GM23338 (cell line): ENCODE measurements around the gene DLG4. TPM values are rescaled to one million over a fixed set of nuclear protein-coding genes. Genes with fewer than 3 reads are reported as not detected.
"Not testable (repeated sequence)": the region's sequence is repeated elsewhere in the genome, so short reads cannot be mapped to it uniquely, and the experiment has no call there.

Source experiments
- ATAC-seq: fragments of 200-7000 bp; cut with Tn5 transposase; 3 replicates; pipeline ENCODE4 v1.9.1; 2020
- DNase-seq: peaks from one replicate; pipeline ENCODE4 v3.0.0-alpha.2; 2015; ENCODE audit warnings: low spot score
- H2AFZ ChIP-seq: fragments of 200-600 bp; sonication (generic); 2 replicates; pipeline ENCODE4 v1.8.0; 2016; ENCODE audit warnings: antibody characterized with exemption, mild to moderate bottlenecking, moderate library complexity
- H3F3A ChIP-seq: fragments of 200-600 bp; sonication (generic); replicated peaks from 2 replicates; pipeline ENCODE4 v1.8.0; 2017; ENCODE audit warnings: antibody characterized with exemption, mixed run types, low read depth
- H3K27ac ChIP-seq: fragments of 200-600 bp; sonication (generic); 2 replicates; pipeline ENCODE4 v1.6.1; 2016; ENCODE audit warnings: low read depth
- H3K27me3 ChIP-seq: fragments of 200-600 bp; sonication (generic); 2 replicates; pipeline ENCODE4 v1.8.0; 2016; ENCODE audit warnings: mild to moderate bottlenecking, mixed run types, moderate library complexity; ENCODE audit not compliant: insufficient read depth
- H3K36me3 ChIP-seq: fragments of 200-600 bp; sonication (generic); 2 replicates; pipeline ENCODE4 v1.8.0; 2016; ENCODE audit warnings: mild to moderate bottlenecking; ENCODE audit not compliant: insufficient read depth
- H3K4me1 ChIP-seq: fragments of 200-600 bp; sonication (generic); 2 replicates; pipeline ENCODE4 v1.8.0; 2016; ENCODE audit warnings: mild to moderate bottlenecking, moderate library complexity; ENCODE audit not compliant: insufficient read depth
- H3K4me2 ChIP-seq: fragments of 200-600 bp; sonication (generic); 2 replicates; pipeline ENCODE4 v1.7.1; 2017; ENCODE audit warnings: mixed run types
- H3K4me3 ChIP-seq: fragments of 200-600 bp; sonication (generic); 2 replicates; pipeline ENCODE4 v1.6.1; 2016; ENCODE audit warnings: mixed run types
- H3K79me2 ChIP-seq: fragments of 200-600 bp; sonication (generic); replicated peaks from 2 replicates; pipeline ENCODE4 v1.8.0; 2017; ENCODE audit warnings: mild to moderate bottlenecking; ENCODE audit not compliant: insufficient read depth
- H3K9me2 ChIP-seq: fragments of 200-600 bp; sonication (generic); 2 replicates; pipeline ENCODE4 v1.8.0; 2017; ENCODE audit not compliant: insufficient read depth
- H4K20me1 ChIP-seq: fragments of 200-600 bp; sonication (generic); replicated peaks from 2 replicates; pipeline ENCODE4 v1.8.0; 2017; ENCODE audit warnings: mild to moderate bottlenecking; ENCODE audit not compliant: insufficient read depth
- H3K27ac Mint-ChIP-seq: 2 replicates; pipeline ENCODE4 v1.8.0; 2020; ENCODE audit warnings: inconsistent platforms, mild to moderate bottlenecking, moderate library complexity, mixed read lengths
- H3K27me3 Mint-ChIP-seq: 3 replicates; pipeline ENCODE4 v1.8.0; 2022; ENCODE audit warnings: low read depth, mild to moderate bottlenecking, moderate library complexity, mixed read lengths, inconsistent platforms; ENCODE audit not compliant: insufficient read depth, poor library complexity
- H3K36me3 Mint-ChIP-seq: 3 replicates; pipeline ENCODE4 v1.8.0; 2021; ENCODE audit warnings: low read depth, mild to moderate bottlenecking, inconsistent platforms, moderate library complexity, mixed read lengths
- H3K4me1 Mint-ChIP-seq: 3 replicates; pipeline ENCODE4 v1.8.0; 2020; ENCODE audit warnings: mild to moderate bottlenecking, inconsistent platforms, mixed read lengths
- H3K4me3 Mint-ChIP-seq: 3 replicates; pipeline ENCODE4 v1.8.0; 2021; ENCODE audit warnings: moderate library complexity, mild to moderate bottlenecking, inconsistent platforms, mixed read lengths
- H3K9me3 Mint-ChIP-seq: 3 replicates; pipeline ENCODE4 v1.8.0; 2020; ENCODE audit warnings: moderate library complexity, mild to moderate bottlenecking, inconsistent platforms, mixed read lengths
- CREB1 ChIP-seq: fragments of 250-450 bp; sonication (Bioruptor Pico); IDR thresholded peaks from 2 replicates; pipeline ENCODE4 v1.5.0; 2020; ENCODE audit warnings: low read depth, mild to moderate bottlenecking, moderate library complexity
- EZH2phosphoT487 ChIP-seq: fragments of 200-600 bp; sonication (generic); IDR thresholded peaks from one replicate; pipeline ENCODE4 v1.8.1; 2018; ENCODE audit warnings: antibody characterized with exemption; ENCODE audit not compliant: unreplicated experiment
- JUNB ChIP-seq: IDR thresholded peaks from one replicate; pipeline ENCODE4 v1.6.1; 2016; ENCODE audit warnings: antibody characterized with exemption; ENCODE audit not compliant: unreplicated experiment
- NANOG ChIP-seq: IDR thresholded peaks from 2 replicates; pipeline ENCODE4 v1.6.1; 2016; ENCODE audit warnings: antibody characterized with exemption, borderline replicate concordance
- STAT1 ChIP-seq: IDR thresholded peaks from one replicate; pipeline ENCODE4 v1.6.1; 2016; ENCODE audit warnings: antibody characterized with exemption; ENCODE audit not compliant: unreplicated experiment
- ZNF331 ChIP-seq: fragments of 250-450 bp; sonication (Bioruptor Pico); IDR thresholded peaks from 2 replicates; pipeline ENCODE4 v1.5.0; 2020; ENCODE audit warnings: low read depth, mild to moderate bottlenecking, moderate library complexity
- polyA plus RNA-seq: library from polyadenylated mRNA; unstranded; fragments of >200 nt; fragmentation: Nextera tagmentation; extraction: Ambion mirVana; gene quantifications from 2 replicates; pipeline ENCODE4 v1.2.1, GENCODE V29; 2016
- total RNA-seq: library from RNA; depleted of rRNA; stranded (reverse); fragments of >200 nt; shearing (Covaris generic); gene quantifications from 2 replicates; pipeline ENCODE4 v1.2.3, GENCODE V29; 2014
- TF ChIP-seq, protein P1 (sequence below): IDR thresholded peaks from 2 replicates; pipeline ENCODE4 v1.6.1; 2016; ENCODE audit warnings: antibody characterized with exemption

Gene DLG4
- total and polyA plus RNA-seq, 2 experiments from 2014 or later: 11.1 to 31.0 TPM

DNA sequence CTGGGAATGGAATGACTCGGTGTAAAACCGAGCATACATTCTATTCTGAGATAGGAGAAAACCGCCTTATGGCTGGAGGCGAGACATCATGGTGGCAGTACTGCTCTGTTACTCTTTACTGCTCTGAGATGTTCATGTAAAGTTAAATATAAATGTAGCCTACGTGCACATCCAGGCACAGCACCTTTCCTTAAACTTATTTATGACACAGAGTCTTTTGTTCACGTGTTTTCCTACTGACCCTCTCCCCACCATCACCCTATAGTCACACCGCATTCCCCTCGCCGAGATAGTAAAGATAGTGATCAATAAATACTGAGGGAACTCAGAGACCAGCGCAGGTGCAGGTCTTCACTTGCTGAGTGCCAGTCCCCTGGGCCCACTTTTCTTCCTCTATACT is 60.1 kb downstream of the DLG4 start:
- not testable (repeated sequence) for H3K4me1 Mint-ChIP-seq, H3K36me3 Mint-ChIP-seq, H3K27me3 ChIP-seq, H3F3A ChIP-seq, H3K4me2 ChIP-seq, H3K9me2 ChIP-seq, H3K4me3 ChIP-seq, H3K27me3 Mint-ChIP-seq, H2AFZ ChIP-seq, H3K36me3 ChIP-seq, H3K9me3 Mint-ChIP-seq, H4K20me1 ChIP-seq, H3K4me1 ChIP-seq, DNase-seq, H3K4me3 Mint-ChIP-seq, H3K27ac Mint-ChIP-seq, H3K27ac ChIP-seq, ATAC-seq, H3K79me2 ChIP-seq

DNA sequence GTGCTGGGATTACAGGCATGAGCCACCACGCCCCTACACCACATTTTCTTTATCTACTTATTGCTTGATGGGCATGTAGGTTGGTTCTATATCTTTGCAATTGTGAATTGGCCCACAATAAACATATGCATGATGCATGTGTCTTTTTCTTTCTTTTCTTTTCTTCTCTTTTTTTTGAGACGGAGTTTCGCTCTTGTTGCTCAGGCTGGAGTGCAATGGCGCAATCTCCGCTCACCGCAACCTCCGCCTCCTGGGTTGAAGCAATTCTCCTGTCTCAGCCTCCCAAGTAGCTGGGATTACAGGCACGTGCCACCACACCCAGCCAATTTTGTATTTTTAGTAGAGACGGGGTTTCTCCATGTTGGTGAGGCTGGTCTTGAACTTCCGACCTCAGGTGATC is 61.2 kb downstream of the DLG4 start:
- H3K27me3 Mint-ChIP-seq, H3K4me3 ChIP-seq, H2AFZ ChIP-seq, H3K36me3 Mint-ChIP-seq, H3K4me1 Mint-ChIP-seq, ATAC-seq, H3K4me2 ChIP-seq, H3K36me3 ChIP-seq, H3K4me3 Mint-ChIP-seq, H3K9me2 ChIP-seq, H3K4me1 ChIP-seq, H3K79me2 ChIP-seq, H3F3A ChIP-seq, H4K20me1 ChIP-seq, H3K27ac Mint-ChIP-seq, H3K27me3 ChIP-seq, DNase-seq, H3K9me3 Mint-ChIP-seq, H3K27ac ChIP-seq: not testable (repeated sequence)

- Mint-ChIP-seq H3K27me3 (peaks cover 1% of the 10 kb centered on the region), H3K4me1 (no peaks in the 10 kb centered on the region), H3K9me3 (no peaks in the 10 kb centered on the region; the same call in 2 of the 3 replicates), H3K4me3 (no peak overlapping the region), H3K36me3 (no peaks in the 10 kb centered on the region), H3K27ac (no peak overlapping the region)
- Histone ChIP-seq H3K9me2 (no peaks in the 10 kb centered on the region), H4K20me1 (no peaks in the 10 kb centered on the region), H3F3A (no peaks in the 10 kb centered on the region), H3K36me3 (no peaks in the 10 kb centered on the region), H3K79me2 (no peaks in the 10 kb centered on the region), H3K27me3 (no peaks in the 10 kb centered on the region), H2AFZ (0 out of 2 replicates have a peak overlapping the region, but pooled peaks have one; percentile 0), H3K27ac (no peak overlapping the region), H3K4me2 (no peak overlapping the region), H3K4me3 (no peak overlapping the region), H3K4me1 (no peaks in the 10 kb centered on the region)
- ATAC-seq (no peak), DNase-seq (no peak)
- TF ChIP-seq, protein P1, sequence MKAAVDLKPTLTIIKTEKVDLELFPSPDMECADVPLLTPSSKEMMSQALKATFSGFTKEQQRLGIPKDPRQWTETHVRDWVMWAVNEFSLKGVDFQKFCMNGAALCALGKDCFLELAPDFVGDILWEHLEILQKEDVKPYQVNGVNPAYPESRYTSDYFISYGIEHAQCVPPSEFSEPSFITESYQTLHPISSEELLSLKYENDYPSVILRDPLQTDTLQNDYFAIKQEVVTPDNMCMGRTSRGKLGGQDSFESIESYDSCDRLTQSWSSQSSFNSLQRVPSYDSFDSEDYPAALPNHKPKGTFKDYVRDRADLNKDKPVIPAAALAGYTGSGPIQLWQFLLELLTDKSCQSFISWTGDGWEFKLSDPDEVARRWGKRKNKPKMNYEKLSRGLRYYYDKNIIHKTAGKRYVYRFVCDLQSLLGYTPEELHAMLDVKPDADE: no peak
- TF ChIP-seq STAT1 (no peak), EZH2phosphoT487 (no peak), ZNF331 (no peak), JUNB (no peak), CREB1 (CRISPR knock-in tag) (no peak), NANOG (no peak)
These were observed 63.2 kb downstream of the DLG4 start for GRCh38 chr17:7156342-7156940.
